ENCODE results near the gene EEF1AKMT3.
A peak's percentile ranks its signal among the peaks of the same experiment; 100 is the strongest.

EEF1AKMT3 gene

GRCh38 chr12:57782608-57783465 lies 10.4 kb downstream of the EEF1AKMT3 start, which contains the start of gene TSFM:
TSFM (plus strand) TSS chr12:57782787; CDS start chr12:57782802, 15 bp downstream.
- TF ChIP-seq, protein P1, sequence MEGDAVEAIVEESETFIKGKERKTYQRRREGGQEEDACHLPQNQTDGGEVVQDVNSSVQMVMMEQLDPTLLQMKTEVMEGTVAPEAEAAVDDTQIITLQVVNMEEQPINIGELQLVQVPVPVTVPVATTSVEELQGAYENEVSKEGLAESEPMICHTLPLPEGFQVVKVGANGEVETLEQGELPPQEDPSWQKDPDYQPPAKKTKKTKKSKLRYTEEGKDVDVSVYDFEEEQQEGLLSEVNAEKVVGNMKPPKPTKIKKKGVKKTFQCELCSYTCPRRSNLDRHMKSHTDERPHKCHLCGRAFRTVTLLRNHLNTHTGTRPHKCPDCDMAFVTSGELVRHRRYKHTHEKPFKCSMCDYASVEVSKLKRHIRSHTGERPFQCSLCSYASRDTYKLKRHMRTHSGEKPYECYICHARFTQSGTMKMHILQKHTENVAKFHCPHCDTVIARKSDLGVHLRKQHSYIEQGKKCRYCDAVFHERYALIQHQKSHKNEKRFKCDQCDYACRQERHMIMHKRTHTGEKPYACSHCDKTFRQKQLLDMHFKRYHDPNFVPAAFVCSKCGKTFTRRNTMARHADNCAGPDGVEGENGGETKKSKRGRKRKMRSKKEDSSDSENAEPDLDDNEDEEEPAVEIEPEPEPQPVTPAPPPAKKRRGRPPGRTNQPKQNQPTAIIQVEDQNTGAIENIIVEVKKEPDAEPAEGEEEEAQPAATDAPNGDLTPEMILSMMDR (IDR thresholded peaks at IDR 0.05; ENCODE audit: low read depth, low read length), result peak; percentile 88
- in situ Hi-C loops (cut with HindIII; ENCODE audit: low sequenced_read_pairs), result no loop called here
- DNase-seq (ENCODE audit: low read depth, low spot score), result peak; percentile 93
- peak within 1 kb of the TSS; percentile 73 for H3K4me3 ChIP-seq (ENCODE audit: low read depth, low read length)

DNA sequence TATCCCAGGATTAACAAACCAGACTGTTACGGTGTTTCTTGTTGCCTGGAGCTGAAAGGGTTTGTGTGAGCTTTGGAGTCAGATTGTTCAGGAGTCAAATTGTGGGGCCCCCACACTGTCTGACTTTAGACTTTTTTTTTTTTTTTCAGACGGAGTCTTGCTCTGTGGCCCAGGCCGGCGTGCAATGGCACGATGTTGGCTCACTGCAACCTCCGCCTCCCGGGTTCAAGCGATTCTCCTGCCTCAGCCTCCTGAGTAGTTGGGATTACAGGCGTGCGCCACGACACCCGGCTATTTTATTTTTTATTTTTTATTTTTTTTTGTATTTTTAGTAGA lies 11.0 kb downstream of the EEF1AKMT3 start:
- no peak for DNase-seq (ENCODE audit: low read depth, low spot score)
- in situ Hi-C loops (cut with HindIII; ENCODE audit: low sequenced_read_pairs), result no loop called here
- peak overlapping the region; percentile 73 for H3K4me3 ChIP-seq (ENCODE audit: low read depth, low read length)
- TF ChIP-seq, protein P1 (IDR thresholded peaks at IDR 0.05; ENCODE audit: low read depth, low read length), result no peak

- TF ChIP-seq, protein P1 (IDR thresholded peaks at IDR 0.05; ENCODE audit: low read depth, low read length), result no peak
- no peak for DNase-seq (ENCODE audit: low read depth, low spot score)
- in situ Hi-C loops (cut with HindIII; ENCODE audit: low sequenced_read_pairs), result no loop called here
- H3K4me3 ChIP-seq (ENCODE audit: low read depth, low read length), result no peak overlapping the region
These were observed 11.4 kb downstream of the EEF1AKMT3 start for GRCh38 chr12:57783861-57784260.

GRCh38 chr12:57793920-57794319 lies 21.5 kb downstream of the EEF1AKMT3 start:
- H3K4me3 ChIP-seq (ENCODE audit: low read depth, low read length), result no peak overlapping the region
- in situ Hi-C loops (cut with HindIII; ENCODE audit: low sequenced_read_pairs), result no loop called here
- DNase-seq (ENCODE audit: low read depth, low spot score), result peak; percentile 50
- TF ChIP-seq, protein P1 (IDR thresholded peaks at IDR 0.05; ENCODE audit: low read depth, low read length), result no peak

GRCh38 chr12:57795354-57795753 lies 22.9 kb downstream of the EEF1AKMT3 start:
- in situ Hi-C loops (cut with HindIII; ENCODE audit: low sequenced_read_pairs), result no loop called here
- DNase-seq (ENCODE audit: low read depth, low spot score), result no peak
- H3K4me3 ChIP-seq (ENCODE audit: low read depth, low read length), result no peak overlapping the region
- TF ChIP-seq, protein P1 (IDR thresholded peaks at IDR 0.05; ENCODE audit: low read depth, low read length), result no peak

DNA sequence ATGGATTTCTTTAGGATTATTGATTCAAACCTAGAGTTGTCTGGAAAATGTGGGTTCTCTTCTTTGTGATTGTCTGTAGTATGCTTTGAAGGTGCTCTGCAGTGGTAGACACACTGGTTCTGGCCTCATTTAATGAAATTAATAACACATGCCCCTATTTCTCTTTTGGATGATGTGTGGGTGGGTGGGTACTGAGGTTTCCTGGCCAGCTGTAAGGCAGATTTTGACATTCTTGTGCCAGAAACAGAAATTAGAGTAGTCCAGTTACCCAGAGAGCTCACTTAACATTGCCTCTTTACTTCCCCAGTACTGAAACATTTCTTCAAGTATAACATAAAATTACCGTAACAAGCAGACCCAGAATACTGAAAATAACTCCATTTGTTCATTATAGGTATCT lies 24.6 kb downstream of the EEF1AKMT3 start:
- TF ChIP-seq, protein P1 (IDR thresholded peaks at IDR 0.05; ENCODE audit: low read depth, low read length), result no peak
- in situ Hi-C loops (cut with HindIII; ENCODE audit: low sequenced_read_pairs), result no loop called here
- H3K4me3 ChIP-seq (ENCODE audit: low read depth, low read length), result no peak overlapping the region
- DNase-seq (ENCODE audit: low read depth, low spot score), result no peak

All from astrocyte of the spinal cord (primary cell).